Colonic mucosa (tissue), 4 donors: Measurements from ENCODE around the gene SH3TC1. TPM values are rescaled to one million over a fixed set of nuclear protein-coding genes. Genes with fewer than 3 reads are reported as not detected.

Experiments used
- DNase-seq: peaks from one replicate; pipeline ENCODE4 v3.0.0-alpha.2; 2020
- H3K27ac ChIP-seq: fragments of 200-600 bp; one replicate; pipeline ENCODE4 v1.8.0; 2021
- H3K27me3 ChIP-seq: fragments of 200-600 bp; one replicate; pipeline ENCODE4 v1.8.0; 2021
- H3K36me3 ChIP-seq: fragments of 200-600 bp; one replicate; pipeline ENCODE4 v1.8.0; 2021
- H3K4me1 ChIP-seq: fragments of 200-600 bp; one replicate; pipeline ENCODE4 v1.8.0; 2021; ENCODE audit warnings: mild to moderate bottlenecking
- H3K4me3 ChIP-seq: fragments of 200-600 bp; one replicate; pipeline ENCODE4 v1.8.0; 2021
- H3K9ac ChIP-seq, 2 donors: one replicate each; pipeline ENCODE4 v1.7.0; 2013; ENCODE audit warnings: control low read depth in 2 of 2, low read depth in 2 of 2, low read length in 2 of 2
- H3K9me3 ChIP-seq: fragments of 200-600 bp; one replicate; pipeline ENCODE4 v1.8.0; 2021
- CTCF ChIP-seq: fragments of 200-600 bp; IDR thresholded peaks from one replicate; pipeline ENCODE4 v1.8.0; 2022; ENCODE audit warnings: antibody characterized with exemption, mild to moderate bottlenecking
- intact Hi-C: fragments of 100-400 bp; cut with DNase I; formaldehyde crosslinking; loops from one replicate; pipeline ENCODE4 v1.14.1; 2022
- total RNA-seq, 2 donors: library from RNA; stranded (reverse); fragmentation: NEBNext Ultra II Directional in 1 of 2; extraction: Animal tissue kit (Norgen Biotek cat#: 25700) in 1 of 2; gene quantifications; one replicate each; pipeline ENCODE4 v1.2.1, GENCODE V29; 2021
- donor health status: healthy.
- donor health status: DM: no; HTN: no; CAD: no.
- donor health status: DM: no; HTN: no; CAD: no.

Gene SH3TC1
- total RNA-seq, 2 donors from 2014 or later = 10.8 to 22.5 TPM

GRCh38 chr4:8160233-8160560, 38.9 kb upstream of the SH3TC1 start:
- DNase-seq = no peak
- Histone ChIP-seq H3K36me3 (no peaks in the 10 kb centered on the region), H3K27me3 (peaks cover 7% of the 10 kb centered on the region), H3K9ac (no peak overlapping the region), H3K27ac (no peak overlapping the region), H3K9me3 (no peaks in the 10 kb centered on the region), H3K4me1 (peaks cover 7% of the 10 kb centered on the region), H3K4me3 (no peak overlapping the region)
- intact Hi-C loops = no loop called here
- TF ChIP-seq CTCF = no peak

- DNase-seq = no peak
- peaks cover 7% of the 10 kb centered on the region for H3K4me1 ChIP-seq
Measured at GRCh38 chr4:8160572-8160971, 38.5 kb upstream of the SH3TC1 start.

GRCh38 chr4:8162625-8163024, 36.5 kb upstream of the SH3TC1 start:
- Histone ChIP-seq H3K9ac (no peak overlapping the region), H3K9me3 (no peaks in the 10 kb centered on the region), H3K36me3 (no peaks in the 10 kb centered on the region), H3K4me3 (no peak overlapping the region), H3K27ac (no peak overlapping the region), H3K27me3 (peaks cover 6% of the 10 kb centered on the region), H3K4me1 (peaks cover 7% of the 10 kb centered on the region)
- intact Hi-C loops = no loop called here
- DNase-seq = no peak
- no peak for TF ChIP-seq CTCF

More at GRCh38 chr4:8160572-8160971, 38.5 kb upstream of the SH3TC1 start:
- Histone ChIP-seq H3K4me3 (no peak overlapping the region), H3K36me3 (no peaks in the 10 kb centered on the region), H3K9ac (no peak overlapping the region), H3K9me3 (no peaks in the 10 kb centered on the region), H3K27me3 (peaks cover 7% of the 10 kb centered on the region), H3K27ac (no peak overlapping the region)
- intact Hi-C loops = no loop called here
- no peak for TF ChIP-seq CTCF

- no peak for TF ChIP-seq CTCF
- Histone ChIP-seq H3K4me3 (no peak overlapping the region), H3K27ac (no peak overlapping the region), H3K27me3 (peaks cover 2% of the 10 kb centered on the region), H3K4me1 (peaks cover 7% of the 10 kb centered on the region), H3K9me3 (no peaks in the 10 kb centered on the region), H3K9ac (no peak overlapping the region), H3K36me3 (no peaks in the 10 kb centered on the region)
- intact Hi-C loops = no loop called here
- no peak for DNase-seq
Measured at GRCh38 chr4:8163026-8163425, 36.1 kb upstream of the SH3TC1 start.

GRCh38 chr4:8163436-8164193, 35.5 kb upstream of the SH3TC1 start:
- H3K4me3 ChIP-seq = no peak overlapping the region

More at GRCh38 chr4:8163436-8164193, 35.5 kb upstream of the SH3TC1 start:
- Histone ChIP-seq H3K9ac (no peak overlapping the region), H3K9me3 (no peaks in the 10 kb centered on the region), H3K36me3 (no peaks in the 10 kb centered on the region), H3K27me3 (no peaks in the 10 kb centered on the region), H3K4me1 (peaks cover 7% of the 10 kb centered on the region), H3K27ac (no peak overlapping the region)
- intact Hi-C loops = no loop called here
- no peak for TF ChIP-seq CTCF
- DNase-seq = no peak
